GM04504 (cell line): ENCODE data around the gene CIZ1.
A peak's percentile ranks its signal among the peaks of the same experiment; 100 is the strongest.
"Not testable (repeated sequence)": the region's sequence is repeated elsewhere in the genome, so short reads cannot be mapped to it uniquely, and the experiment has no call there.

Experiments
- DNase-seq: peaks from one replicate; pipeline ENCODE4 v3.0.0-alpha.2; 2012; ENCODE audit warnings: low read depth

CIZ1 gene

GRCh38 chr9:128145951-128146351, 45.4 kb downstream of the CIZ1 start:
- DNase-seq = no peak

- no peak for DNase-seq
Measured at GRCh38 chr9:128145536-128145935, 45.8 kb downstream of the CIZ1 start.

- no peak for DNase-seq
Measured at GRCh38 chr9:128144239-128145181, 46.9 kb downstream of the CIZ1 start.

DNA sequence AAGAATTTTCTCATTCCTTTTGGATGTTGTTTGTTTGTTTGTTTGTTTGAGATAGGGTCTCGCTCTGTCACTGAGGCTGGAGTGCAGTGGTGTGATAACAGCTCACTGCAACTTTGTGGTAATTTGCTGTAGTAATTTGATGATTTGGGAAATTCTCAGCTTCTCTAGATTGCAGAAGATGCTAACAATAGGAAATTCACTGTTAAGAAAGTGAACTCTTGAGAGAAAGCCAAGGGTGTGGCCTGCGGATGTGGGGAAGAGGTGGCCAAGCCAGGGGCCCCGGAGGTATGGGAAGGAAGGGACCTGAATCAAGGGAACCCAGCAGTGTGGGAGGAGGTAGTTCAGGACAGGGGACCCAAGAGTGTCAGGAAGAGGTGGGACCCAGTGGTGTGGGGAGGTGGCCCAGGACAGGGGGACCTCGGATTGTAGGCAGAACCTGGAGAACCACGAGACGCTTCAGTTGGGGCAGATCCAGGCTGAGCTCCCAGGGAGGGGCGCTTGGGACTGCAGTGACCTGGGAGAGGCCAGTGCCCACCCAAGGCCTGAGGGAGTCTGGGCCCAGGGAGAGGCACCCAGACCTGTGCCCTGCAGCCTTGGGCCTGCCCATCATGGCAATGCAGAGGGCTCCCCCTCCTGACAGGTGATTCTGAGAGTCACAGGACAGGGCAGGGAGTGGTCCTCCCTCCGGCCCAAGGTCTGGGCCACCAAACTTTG, 47.7 kb downstream of the CIZ1 start:
- no peak for DNase-seq

- no peak for DNase-seq
Measured at GRCh38 chr9:128142596-128142995, 48.8 kb downstream of the CIZ1 start.

DNA sequence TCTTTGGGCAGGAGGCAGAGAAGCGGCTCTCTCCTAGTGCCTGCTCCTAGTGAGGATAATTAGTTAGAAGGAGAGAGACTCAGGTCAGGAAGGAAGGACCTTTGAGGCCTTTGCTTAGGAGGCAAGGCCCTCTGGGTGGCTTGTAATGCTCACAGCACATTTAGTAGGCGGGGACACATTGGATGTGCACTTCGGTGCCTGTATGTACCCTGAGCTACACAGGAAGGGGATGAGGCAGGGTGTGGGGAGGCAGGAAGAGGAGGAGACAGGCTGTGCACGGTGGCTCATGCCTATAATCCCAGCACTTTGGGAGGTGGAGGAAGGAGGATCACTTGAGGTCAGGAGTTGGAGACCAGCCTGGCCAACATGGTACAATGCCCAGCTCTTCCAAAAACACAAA, 49.3 kb downstream of the CIZ1 start:
- no peak for DNase-seq

- no peak for DNase-seq
Measured at GRCh38 chr9:128141604-128142003, 49.8 kb downstream of the CIZ1 start.

DNA sequence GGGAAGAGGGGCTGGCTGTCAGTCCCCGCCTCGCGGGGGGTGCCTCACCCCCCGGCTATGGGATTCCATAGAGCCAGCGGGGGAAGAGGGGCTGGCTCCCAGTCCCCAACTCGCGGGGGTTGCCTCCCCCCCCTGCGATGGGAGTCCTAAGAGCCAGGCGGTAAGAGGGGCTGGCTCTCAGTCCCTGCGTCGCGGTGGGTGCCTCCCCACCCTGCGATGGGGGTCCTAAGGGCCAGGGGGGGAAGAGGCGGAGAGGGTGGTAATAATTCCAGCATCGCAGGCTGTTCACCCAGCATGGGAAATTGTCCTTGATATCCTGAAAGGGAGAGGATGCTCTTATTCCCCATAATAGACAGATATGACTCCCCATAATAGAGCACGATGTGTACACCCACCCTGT, 51.8 kb downstream of the CIZ1 start:
- no peak for DNase-seq

GRCh38 chr9:128138001-128138400, 53.4 kb downstream of the CIZ1 start:
- DNase-seq = no peak

GRCh38 chr9:128136816-128137793, 54.3 kb downstream of the CIZ1 start:
- DNase-seq = peak; percentile 55

DNA sequence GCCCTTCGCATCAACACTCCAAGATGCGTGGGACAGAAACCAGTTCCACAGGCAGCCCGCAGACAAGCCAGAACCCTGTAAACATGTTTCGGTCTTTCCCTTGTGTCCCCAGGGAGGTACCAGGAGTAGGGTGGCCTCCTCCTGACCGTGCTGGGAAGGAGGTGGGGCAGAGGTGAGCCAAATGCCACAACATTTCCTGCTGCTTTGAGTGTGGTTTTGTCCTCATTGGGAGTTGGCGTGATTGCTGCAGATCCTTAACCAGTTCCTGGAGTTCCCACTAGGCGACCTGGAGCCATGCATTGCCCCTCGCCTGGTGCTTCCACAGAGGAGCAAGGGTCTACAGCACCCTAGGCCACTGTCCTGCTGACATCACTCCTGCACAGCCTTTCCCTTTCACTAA, 55.8 kb downstream of the CIZ1 start:
- not testable (repeated sequence) for DNase-seq

DNA sequence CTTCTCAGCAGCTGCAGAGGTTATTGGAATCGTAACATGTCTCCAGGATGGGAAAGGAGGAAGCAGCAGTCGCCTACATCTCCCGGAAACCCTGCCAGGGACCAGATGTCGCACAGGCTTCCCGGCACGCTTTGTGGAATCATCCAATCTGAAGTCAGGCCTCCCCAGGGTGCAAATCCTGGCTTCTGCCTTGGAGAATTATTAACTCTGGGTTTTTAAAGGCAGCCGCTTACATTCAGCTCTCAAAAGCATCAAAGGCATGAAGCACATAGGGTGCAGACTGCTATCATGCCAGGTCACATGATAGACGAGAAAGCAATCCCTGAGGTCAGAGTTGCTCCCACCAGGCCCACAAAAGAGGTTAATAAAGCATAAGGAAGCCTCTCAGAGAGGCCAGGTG, 59.2 kb downstream of the CIZ1 start:
- not testable (repeated sequence) for DNase-seq

DNA sequence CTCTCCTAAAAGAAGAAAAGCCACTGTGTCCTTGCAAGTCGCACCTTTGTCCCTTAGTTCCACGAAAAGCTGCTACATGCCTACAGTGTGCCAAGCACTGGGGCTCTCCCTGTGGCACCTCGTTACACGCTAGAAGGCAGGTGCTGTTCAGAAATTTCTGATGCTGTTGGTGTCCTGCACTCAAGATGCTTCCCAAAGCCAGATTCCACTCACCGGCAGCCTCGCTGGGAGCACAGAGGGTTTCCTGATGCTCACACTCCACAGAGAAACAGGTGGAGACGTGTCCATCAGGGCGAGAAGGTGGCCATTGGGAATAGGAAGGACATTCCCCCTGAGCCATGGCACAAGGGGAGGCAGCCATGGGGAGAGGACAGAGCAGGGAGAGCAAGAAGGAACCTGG, 60.0 kb downstream of the CIZ1 start:
- not testable (repeated sequence) for DNase-seq

DNA sequence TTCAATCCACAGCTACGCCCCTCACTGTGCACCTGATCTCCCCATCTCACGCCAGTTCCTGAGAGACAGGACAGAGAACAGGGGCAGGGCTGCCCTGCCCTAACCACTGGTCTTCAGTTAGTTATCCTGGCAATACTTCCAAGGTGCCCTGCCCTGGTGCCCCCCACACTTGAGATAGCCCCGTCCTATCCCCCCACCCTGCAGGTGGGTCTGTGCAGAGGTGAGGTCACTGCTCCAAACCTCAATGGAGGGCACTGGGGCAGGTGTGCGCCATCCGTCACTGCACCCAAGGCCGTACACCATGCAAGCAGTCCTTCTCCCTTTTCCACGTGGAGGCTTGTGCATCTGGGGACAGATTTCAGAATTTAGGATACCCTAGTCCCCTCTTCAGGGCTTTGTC, 60.7 kb downstream of the CIZ1 start:
- not testable (repeated sequence) for DNase-seq

DNA sequence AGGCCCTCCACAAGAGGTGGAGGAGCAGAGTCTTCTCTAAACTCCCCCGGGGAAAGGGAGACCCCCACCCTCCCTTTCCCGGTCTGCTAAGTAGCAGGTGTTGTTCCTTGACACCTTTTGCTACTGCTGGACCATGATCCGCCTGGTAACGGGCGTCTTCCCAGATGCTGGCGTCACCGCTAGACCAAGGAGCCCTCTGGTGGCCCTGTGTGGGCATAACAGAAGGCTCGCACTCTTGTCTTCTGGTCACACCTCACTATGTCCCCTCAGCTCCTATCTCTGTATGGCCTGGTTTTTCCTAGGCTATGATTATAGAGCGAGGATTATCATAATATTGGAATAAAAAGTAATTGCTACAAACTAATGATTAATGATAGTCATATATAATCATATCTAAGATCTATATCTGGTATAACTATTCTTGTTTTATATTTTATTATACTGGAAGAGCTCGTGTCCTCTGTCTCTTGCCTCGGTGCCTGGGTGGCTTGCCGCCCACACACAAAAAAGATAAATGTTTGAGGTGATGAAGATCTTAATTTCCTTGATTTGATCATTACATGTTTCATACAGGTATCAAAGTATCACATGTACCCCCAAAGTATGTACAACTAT, 61.3 kb downstream of the CIZ1 start:
- not testable (repeated sequence) for DNase-seq

DNA sequence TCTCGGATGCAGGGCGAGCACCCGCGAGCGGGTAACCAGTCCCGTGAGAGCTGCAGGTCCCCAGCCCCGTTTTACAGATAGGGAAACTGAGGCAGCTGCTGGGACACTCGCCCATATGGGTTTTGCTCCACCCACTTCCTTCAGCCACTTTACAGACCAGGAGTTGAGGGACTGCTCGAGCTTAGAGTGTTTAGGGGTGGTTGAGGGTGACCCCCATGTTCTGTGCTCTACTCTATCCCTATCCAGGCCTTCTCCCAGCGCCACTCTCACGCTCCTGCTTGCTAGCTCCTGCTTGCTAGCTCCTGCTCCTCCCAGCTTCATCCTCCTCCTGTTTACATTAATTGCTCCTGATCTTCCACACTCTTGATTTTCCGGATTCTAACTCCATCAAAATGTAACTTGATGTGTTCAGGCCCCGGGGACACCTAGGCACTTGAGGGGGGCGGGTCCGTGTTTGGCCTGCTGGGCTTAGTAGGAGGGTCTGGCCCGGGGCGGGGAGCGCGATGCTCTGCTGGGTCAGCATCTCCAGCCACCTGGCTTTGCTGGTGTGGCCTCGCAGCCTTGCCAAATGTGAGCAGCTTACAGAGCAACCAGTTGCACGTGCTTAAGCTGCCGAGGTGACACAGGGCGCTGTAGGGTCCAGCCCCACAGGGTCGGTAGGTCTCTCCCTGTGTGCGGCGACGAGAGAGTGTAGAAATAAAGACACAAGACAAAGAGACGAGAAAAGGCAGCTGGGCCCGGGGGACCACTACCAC, 62.4 kb downstream of the CIZ1 start:
- no peak for DNase-seq

DNA sequence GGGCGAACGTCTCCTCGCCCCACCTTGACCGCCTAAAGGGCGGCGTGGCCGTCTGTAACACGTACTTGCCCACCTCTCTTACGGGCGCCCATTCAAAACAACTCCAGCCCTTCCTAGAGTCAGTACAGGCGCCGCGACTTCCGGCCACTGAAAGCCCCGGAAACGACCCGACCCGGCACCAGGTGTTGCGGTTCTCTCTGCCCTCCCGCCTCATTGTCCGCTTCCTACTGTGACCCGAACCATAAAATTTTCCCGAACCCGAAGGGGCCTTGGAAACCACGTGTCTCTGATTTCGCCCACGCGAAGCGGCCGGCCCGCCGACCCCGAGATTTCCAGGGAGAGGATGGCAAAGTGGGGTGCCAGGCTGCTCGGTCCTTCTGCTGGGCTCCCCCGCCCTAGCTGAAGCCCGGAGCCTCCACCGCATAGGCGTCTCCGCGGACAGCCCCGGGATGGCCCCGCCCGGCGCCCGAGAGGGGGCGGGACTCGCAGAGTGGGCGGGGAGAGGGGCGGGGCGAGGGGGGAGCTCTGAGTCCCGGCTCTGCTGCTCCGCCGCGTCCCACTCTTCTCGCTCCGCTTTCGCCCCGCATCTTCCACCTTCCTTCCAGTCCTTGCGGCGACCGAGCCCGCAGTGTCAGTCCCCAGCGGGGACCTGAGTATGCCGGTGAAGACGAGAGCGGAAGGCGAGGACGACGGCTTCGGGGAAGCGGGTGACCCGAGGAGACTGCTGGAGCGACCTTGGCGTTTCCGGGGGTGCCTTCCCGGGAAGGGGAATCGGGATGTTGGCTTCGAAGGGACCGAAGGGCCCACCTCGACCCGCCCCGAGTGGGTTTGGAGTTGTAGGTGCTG, 63.2 kb downstream of the CIZ1 start:
- DNase-seq = peak; percentile 81

GRCh38 chr9:128127568-128127989, 63.8 kb downstream of the CIZ1 start, which contains the start of gene PTGES2:
PTGES2 (minus strand) TSS chr9:128127729; CDS start chr9:128127717, 12 bp downstream.
- DNase-seq = peak; percentile 67

- no peak for DNase-seq
Measured at GRCh38 chr9:128125580-128126354, 65.6 kb downstream of the CIZ1 start.
